ENCODE measurements around the gene MTERF4. TPM values are rescaled to one million over a fixed set of nuclear protein-coding genes. Genes with fewer than 3 reads are reported as not detected.

Gene MTERF4
- total and polyA plus RNA-seq, 12 donors: 17.4 to 39.2 (median 32.2) TPM

- H3K27ac ChIP-seq: no peak overlapping the region
- TF ChIP-seq CTCF (IDR thresholded peaks at IDR 0.05) (no peak), POLR2A (IDR thresholded peaks at IDR 0.05) (no peak)
- no peak for DNase-seq
- H3K27me3 ChIP-seq: no peaks in the 10 kb centered on the region
- no peaks in the 10 kb centered on the region for H3K36me3 ChIP-seq (replicated peaks in 1 of 2)
- H3K4me3 ChIP-seq: no peak overlapping the region
- intact Hi-C loops (cut with DNase I): no loop called here
- WGBS, 4 donors: 86 to 92% (median 90%) methylated on average over 15 to 24 of the region's 24 CpGs
- no peaks in the 10 kb centered on the region for H3K4me1 ChIP-seq (replicated peaks in 1 of 2)
- H3K9me3 ChIP-seq (replicated peaks in 1 of 3): no peaks in the 10 kb centered on the region
Measured at GRCh38 chr2:241137276-241138190, 35.4 kb upstream of the MTERF4 start.

DNA sequence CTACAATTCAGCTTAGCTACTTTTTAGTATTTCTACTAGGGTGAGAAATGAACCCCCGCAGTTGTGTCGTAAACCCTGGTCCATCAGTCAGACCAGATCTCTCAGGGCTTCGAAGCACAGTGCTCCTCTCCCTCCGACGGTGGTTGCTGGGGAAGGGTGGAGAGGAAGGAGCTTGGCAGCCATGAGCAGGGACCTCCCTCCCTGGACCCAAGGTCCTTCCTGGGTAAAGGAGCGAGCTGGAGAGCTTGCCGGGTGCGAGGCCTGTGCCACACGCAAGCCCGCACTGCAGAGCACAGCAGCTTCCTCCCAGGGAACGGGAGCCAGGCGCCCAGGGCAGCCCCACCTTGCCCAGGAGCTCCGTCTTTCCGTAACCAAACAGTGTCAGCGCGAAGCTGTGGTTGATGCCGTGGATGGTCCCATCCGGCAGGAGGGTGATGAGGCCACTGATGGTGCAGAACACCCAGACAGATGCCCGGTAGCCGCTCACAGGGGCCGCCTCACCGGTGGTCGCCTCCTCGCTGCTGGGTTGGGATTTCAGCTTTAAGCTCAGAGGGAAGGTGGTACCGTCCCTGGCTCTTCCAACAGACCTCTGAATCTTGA, 34.7 kb upstream of the MTERF4 start:
- no peak overlapping the region for H3K27ac ChIP-seq
- no peaks in the 10 kb centered on the region for H3K36me3 ChIP-seq (replicated peaks in 1 of 2)
- WGBS, 4 donors: 93 to 97% (median 96%) methylated on average over 6 to 25 of the region's 25 CpGs
- no peaks in the 10 kb centered on the region for H3K27me3 ChIP-seq
- TF ChIP-seq POLR2A (IDR thresholded peaks at IDR 0.05) (no peak), CTCF (IDR thresholded peaks at IDR 0.05) (no peak)
- H3K9me3 ChIP-seq (replicated peaks in 1 of 3): no peaks in the 10 kb centered on the region
- no peak overlapping the region for H3K4me3 ChIP-seq
- intact Hi-C loops (cut with DNase I): no loop called here
- H3K4me1 ChIP-seq (replicated peaks in 1 of 2): no peaks in the 10 kb centered on the region
- DNase-seq: no peak

GRCh38 chr2:241136191-241136590, 34.1 kb upstream of the MTERF4 start:
- 94 to 96% (median 95%) methylated on average over 6 to 8 of the region's 8 CpGs for WGBS, 4 donors
- H3K36me3 ChIP-seq (replicated peaks in 1 of 2): no peaks in the 10 kb centered on the region

More at GRCh38 chr2:241136191-241136590, 34.1 kb upstream of the MTERF4 start:
- Histone ChIP-seq H3K4me3 (no peak overlapping the region), H3K27me3 (no peaks in the 10 kb centered on the region), H3K4me1 (replicated peaks in 1 of 2) (no peaks in the 10 kb centered on the region), H3K27ac (no peak overlapping the region), H3K9me3 (replicated peaks in 1 of 3) (no peaks in the 10 kb centered on the region)
- intact Hi-C loops (cut with DNase I): no loop called here
- no peak for DNase-seq
- TF ChIP-seq CTCF (IDR thresholded peaks at IDR 0.05): no peak
- no peak for TF ChIP-seq POLR2A (IDR thresholded peaks at IDR 0.05)
